HG02798 (cell line): ENCODE measurements around the gene SLC9A9.
"Not testable (repeated sequence)": the region's sequence is repeated elsewhere in the genome, so short reads cannot be mapped to it uniquely, and the experiment has no call there.

Experiments
- ATAC-seq: cut with Tn5 transposase; IDR thresholded peaks from one replicate; pipeline ENCODE4 v1.9.1; 2021; ENCODE audit warnings: mild to moderate bottlenecking; ENCODE audit not compliant: unreplicated experiment, poor library complexity

The SLC9A9 gene

DNA sequence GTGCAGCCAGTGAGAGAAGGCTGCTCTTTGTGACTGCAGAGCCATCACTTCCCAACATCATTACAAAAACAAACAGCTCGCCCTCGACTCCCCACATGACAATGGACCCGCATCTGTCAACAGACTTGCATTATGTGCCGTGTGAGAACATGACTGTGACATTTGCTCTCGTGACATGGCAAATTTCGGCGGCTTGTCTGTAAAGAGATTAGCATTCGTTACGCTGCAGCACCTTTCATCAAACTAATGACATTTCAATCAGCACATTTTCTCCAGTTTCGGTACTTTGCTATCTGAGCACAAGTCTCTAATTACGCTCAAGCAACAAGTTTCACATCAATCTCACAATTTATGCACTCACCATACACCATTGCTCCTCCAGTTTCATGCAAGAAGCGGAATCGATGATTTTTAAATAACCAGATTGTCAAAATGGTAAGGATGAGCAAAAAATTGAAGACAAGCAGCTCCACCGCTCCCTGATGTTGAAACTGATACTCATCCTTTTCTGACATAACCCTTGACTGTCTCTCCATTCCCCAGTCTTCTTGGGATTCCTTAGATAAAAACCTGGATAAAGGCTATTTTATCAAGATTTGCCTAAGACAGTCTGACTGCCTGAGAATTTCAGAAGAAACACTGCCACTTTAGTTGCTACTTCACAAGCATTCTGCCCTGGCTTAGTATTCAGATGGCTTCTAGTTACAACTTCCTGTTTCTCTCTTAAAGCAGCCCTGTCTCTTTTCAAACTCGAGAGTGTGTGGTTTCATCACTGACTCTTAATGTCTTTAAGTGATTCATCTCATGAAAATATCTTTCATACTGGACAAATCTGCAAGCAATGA, at the start of gene SLC9A9:
TSS of gene SLC9A9 (minus strand) at position 682 of the 845 bp plus-strand sequence. CDS start at position 536, 146 bp downstream.
- ATAC-seq, result peak; percentile 94

- no peak for ATAC-seq
Measured at GRCh38 chr3:143897576-143898295, 49.5 kb upstream of the SLC9A9 start.

- ATAC-seq, result no peak
Measured at GRCh38 chr3:143896486-143896885, 48.2 kb upstream of the SLC9A9 start.

GRCh38 chr3:143895805-143896204, 47.5 kb upstream of the SLC9A9 start:
- no peak for ATAC-seq

- ATAC-seq, result no peak
Measured at GRCh38 chr3:143888846-143889245, 40.6 kb upstream of the SLC9A9 start.

- ATAC-seq, result no peak
Measured at GRCh38 chr3:143888166-143888565, 39.9 kb upstream of the SLC9A9 start.

GRCh38 chr3:143885780-143886427, 37.6 kb upstream of the SLC9A9 start:
- ATAC-seq, result peak; percentile 93

GRCh38 chr3:143884861-143885260, 36.6 kb upstream of the SLC9A9 start:
- no peak for ATAC-seq

DNA sequence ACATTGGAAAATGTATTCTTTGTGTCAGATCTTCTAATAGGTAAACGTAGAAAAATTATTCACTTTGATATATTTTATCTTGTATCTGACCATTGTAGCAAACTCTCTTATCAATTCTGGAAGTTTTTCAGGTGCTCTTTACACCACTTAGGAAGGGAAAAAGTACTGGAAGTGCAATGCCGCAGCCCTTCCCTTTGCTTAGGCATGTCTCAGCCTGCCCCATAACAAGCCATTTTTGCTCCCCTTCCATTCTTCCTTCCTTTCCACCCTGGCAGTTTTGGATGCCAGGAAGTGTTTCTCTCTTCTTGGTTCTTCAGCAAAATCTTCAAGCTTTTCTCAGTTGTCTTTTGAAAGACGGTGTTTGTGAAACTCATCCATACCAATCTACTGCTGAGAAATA, 34.9 kb upstream of the SLC9A9 start:
- no peak for ATAC-seq

DNA sequence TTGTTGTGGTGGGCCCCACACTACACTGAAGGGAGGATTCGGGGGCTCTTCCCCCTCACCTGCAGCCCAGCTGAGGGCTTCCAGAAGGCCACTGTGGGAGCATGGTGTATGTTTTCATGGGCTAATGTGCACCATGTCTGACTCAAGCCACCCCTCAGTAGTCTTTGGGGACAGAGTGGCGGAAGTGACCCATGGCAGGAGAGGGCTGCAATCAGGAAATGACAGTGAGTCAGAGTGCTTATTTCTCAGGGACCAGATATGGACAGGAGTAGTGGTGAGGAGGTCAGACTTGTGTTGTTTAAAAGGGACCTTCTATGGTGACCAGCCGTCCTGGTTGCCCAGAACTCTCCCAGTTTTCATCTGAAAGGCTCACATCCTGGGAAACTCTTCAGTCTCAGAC, 32.8 kb upstream of the SLC9A9 start:
- ATAC-seq, result no peak

DNA sequence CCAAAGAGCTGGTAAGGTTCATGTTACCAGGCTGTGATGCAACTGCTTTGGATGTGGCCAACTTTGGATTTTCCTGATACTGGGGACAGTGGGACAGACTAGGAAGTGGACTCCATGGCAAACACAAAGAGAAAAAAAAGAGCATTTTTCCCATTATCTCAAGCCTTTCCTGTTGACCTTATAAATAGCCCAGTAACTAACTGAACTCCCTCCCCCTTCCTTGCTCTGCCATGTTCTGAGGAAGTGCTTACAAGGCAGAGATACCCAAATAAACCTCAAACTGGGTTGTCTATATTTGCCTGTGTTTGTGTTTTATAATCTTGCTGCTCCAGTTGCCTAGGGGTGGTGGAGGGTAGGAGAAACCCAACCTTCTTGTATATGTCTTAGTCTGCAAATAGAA, 27.3 kb upstream of the SLC9A9 start:
- no peak for ATAC-seq

DNA sequence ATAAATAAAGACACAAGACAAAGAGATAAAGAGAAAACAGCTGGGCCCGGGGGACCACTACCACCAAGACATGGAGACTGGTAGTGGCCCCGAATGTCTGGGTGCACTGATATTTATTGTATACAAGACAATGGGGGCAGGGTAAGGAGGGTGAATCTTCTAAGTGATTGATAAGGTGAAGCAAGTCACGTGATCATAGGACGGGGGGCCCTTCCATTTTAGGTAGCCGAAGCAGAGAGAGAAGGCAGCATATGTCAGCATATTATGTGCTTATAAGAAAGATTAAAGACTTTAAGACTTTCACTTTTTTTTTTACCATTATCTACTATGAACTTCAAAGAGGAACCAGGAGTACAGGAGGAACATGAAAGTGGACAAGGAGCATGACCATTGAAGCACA, 25.3 kb upstream of the SLC9A9 start:
- not testable (repeated sequence) for ATAC-seq

DNA sequence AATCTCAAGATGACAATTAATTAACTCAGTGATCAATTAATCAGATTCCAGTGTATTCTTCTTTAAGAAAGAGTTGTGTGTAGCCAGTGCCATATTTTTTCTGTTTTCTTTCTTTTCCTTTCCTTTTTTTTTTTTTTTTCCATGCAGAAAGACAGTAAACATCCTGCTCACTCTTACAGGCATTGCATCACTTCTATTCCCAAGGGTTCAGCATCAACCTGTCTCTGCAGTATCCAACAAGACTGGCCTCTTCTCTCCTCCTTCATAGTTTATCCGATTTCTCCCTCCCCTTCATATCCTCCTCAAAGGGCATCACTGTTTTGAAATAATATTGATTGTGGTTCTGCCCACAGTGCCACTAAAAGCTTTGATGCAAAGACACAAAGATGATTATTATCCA, 17.0 kb upstream of the SLC9A9 start:
- ATAC-seq, result no peak

GRCh38 chr3:143859465-143860203, 11.4 kb upstream of the SLC9A9 start:
- no peak for ATAC-seq

- ATAC-seq, result no peak
Measured at GRCh38 chr3:143856252-143856970, 8.1 kb upstream of the SLC9A9 start.

DNA sequence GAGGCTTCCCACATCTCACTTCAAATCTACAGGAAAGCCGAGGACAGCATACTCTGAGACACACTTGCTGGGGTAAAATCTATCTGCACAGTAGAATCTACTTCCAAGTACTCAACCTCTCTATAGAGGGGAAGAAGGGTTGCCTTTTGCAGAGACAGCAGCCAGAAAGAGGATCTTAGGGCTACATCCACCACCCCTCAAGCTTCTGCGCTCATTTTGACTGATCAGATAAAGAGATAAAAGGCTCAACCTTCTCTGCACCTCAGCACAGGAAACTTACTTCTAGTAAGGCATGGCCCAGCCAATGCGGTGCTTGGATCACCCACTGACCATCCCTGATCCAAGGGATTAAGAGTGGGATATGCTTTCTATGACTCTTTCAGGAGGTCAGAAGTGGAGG, 6.9 kb upstream of the SLC9A9 start:
- no peak for ATAC-seq

DNA sequence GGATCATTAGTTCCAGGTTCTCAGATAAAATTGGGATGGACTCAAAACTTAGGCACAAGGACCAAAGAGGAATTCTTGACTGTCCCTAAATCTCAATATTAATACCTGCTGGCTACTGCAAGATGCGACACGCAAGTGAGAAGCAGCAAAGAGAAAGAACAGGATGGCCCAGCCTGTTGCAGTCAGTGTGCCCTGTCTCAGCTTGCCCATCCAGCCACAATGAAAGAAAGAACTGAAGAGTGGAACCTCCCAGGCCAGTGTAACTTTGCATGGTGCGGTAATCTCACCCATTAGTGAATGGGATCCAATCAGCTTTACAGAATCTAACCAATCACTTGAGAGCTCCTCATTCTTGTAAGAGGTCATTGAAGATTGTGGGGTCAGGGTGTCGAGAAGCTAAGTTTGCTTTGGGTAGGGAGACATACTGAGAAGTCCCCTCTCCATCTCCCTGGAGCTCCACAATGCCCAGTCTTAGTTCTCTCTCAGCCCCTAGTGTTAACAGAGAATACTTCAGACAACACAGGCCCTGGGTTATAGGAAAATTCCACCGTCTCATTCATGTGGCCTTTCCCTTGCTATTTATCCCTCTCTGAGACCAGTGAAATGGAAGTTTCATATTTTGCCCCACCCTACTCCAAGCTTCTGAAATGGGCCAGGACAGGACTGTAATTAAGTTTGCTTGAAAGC, 3.2 kb upstream of the SLC9A9 start:
- ATAC-seq, result no peak

DNA sequence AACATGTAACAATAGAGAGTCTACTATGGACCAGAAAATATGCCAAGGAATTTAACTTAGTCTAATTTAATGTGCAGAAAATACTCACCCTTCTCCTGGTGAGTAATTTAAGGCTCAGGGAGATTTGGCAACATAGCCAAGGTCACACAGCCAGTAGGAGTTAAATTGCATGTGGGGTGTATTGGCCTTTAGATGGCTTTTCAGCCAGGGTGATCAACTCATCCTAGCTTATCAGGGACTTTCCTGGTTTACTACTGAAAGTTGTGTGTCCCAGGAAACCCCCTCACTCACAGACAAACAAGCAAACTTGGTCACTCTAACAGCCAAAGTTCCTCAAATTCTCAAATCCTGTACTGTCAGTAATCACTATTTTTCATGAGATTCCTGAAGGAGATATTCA, 2.6 kb upstream of the SLC9A9 start:
- ATAC-seq, result peak; percentile 22

GRCh38 chr3:143849854-143850549, 1.7 kb upstream of the SLC9A9 start:
- peak; percentile 26 for ATAC-seq
